Testis (tissue), 3 donors: Measurements from ENCODE around the gene KIF26B. TPM values are rescaled to one million over a fixed set of nuclear protein-coding genes. Genes with fewer than 3 reads are reported as not detected.

ENCODE experiments used
- DNase-seq: peaks from one replicate; pipeline ENCODE4 v3.0.0-alpha.2; 2019
- H3K27ac ChIP-seq, 2 donors: fragments of 200-600 bp; sonication (generic); one replicate each; pipeline ENCODE4 v1.5.1; 2019
- H3K27me3 ChIP-seq: fragments of 200-600 bp; sonication (generic); one replicate; pipeline ENCODE4 v1.5.1; 2019
- H3K36me3 ChIP-seq: fragments of 200-600 bp; sonication (generic); one replicate; pipeline ENCODE4 v1.5.1; 2017; ENCODE audit warnings: low read depth; ENCODE audit errors: missing control alignments
- H3K4me1 ChIP-seq: fragments of 200-600 bp; sonication (generic); one replicate; pipeline ENCODE4 v1.5.1; 2019
- H3K4me3 ChIP-seq, 2 donors: fragments of 200-600 bp; sonication (generic); one replicate each; pipeline ENCODE4 v1.5.1; 2017 to 2019
- H3K9me3 ChIP-seq: fragments of 200-600 bp; sonication (generic); one replicate; pipeline ENCODE4 v1.5.1; 2017
- CTCF ChIP-seq, 3 experiments: fragments of 450-650 bp in 2 of 3; fragments of 200-600 bp in 1 of 3; sonication (generic) in 1 of 3; IDR thresholded peaks; one replicate each; pipeline ENCODE4 v1.5.1; 2016 to 2019; ENCODE audit warnings: antibody characterized with exemption in 3 of 3, mild to moderate bottlenecking in 2 of 3, moderate library complexity in 1 of 3
- POLR2A ChIP-seq: fragments of 450-650 bp; IDR thresholded peaks from one replicate; pipeline ENCODE4 v1.6.1; 2017; ENCODE audit warnings: antibody characterized with exemption, mild to moderate bottlenecking, moderate library complexity
- WGBS, 2 donors: methylation state at CpG; one replicate each; pipeline ENCODE4 v1.1.5; 2018; 5-methylcytosine and 5-hydroxymethylcytosine counted together
- intact Hi-C: fragments of 100-400 bp; cut with DNase I; formaldehyde crosslinking; loops from one replicate; pipeline ENCODE4 v1.15.1; 2023; ENCODE audit warnings: low total_unique reads
- polyA plus RNA-seq: library from polyadenylated mRNA; stranded (reverse); fragments of 350-450 nt; fragmentation: Illumina TruSeq; extraction: RNeasy Lipid Tissue Mini Kit (QIAGEN cat#74804); gene quantifications from one replicate; pipeline ENCODE4 v1.2.3, GENCODE V29; 2014; ENCODE audit warnings: low read depth, low replicate concordance; ENCODE audit not compliant: insufficient read depth
- total RNA-seq, 2 donors: library from RNA; depleted of rRNA; stranded (reverse); fragments of >200 nt; gene quantifications; one replicate each; pipeline ENCODE4 v1.2.3, GENCODE V29; 2016

KIF26B gene
- total and polyA plus RNA-seq, 3 donors from 2014 or later, result 3.0 to 4.8 (median 3.1) TPM

DNA sequence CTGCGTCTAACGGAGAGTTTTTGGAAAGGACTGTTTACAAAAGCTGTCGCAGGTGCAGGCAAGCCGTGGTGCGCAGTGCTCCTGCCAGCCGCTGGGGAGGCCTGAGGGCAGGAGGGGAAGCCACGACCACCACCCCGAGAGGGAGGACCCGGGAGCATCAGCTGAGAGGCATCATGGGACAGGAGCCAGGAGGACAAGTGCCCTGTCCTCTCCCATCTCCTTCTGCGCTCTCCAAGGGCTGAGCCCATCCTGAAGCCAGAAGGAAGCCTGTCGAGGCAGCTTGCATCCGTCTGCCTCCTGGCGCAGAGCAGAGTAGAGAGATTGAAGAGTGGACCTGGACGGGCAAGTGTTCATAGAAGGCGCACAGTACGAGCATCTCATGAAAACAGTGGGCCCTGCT, 310.9 kb downstream of the KIF26B start:
- no peak overlapping the region for H3K4me3 ChIP-seq
- H3K9me3 ChIP-seq, result no peaks in the 10 kb centered on the region
- 48% methylated on average over 16 of the region's 16 CpGs for WGBS, 2 donors
- H3K36me3 ChIP-seq, result no peaks in the 10 kb centered on the region
- no peaks in the 10 kb centered on the region for H3K4me1 ChIP-seq
- intact Hi-C loops, result no loop called here
- TF ChIP-seq POLR2A (no peak), CTCF (IDR thresholded peaks at IDR 0.05) (no peak)
- no peak for DNase-seq
- H3K27ac ChIP-seq, result no peak overlapping the region
- no peaks in the 10 kb centered on the region for H3K27me3 ChIP-seq

DNA sequence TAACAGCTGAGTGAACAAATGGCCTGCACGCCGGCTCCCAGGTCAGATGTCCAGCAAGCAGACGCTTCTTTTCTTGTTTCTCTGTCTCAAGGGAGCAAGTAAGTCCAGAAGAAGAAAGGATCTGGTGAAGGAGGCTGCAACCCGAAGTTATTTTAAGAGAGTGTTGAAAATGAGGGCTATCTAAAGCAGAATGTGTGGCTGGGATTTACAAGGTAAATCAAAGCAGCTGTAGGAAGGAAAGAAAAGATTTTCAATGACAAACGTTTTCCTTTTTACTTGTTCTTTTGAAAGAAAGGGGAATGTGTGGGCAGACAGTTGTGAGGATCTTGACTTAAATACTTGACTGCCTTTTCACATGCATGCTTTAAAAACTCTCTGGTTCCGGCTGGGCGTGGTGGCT, 311.5 kb downstream of the KIF26B start:
- Histone ChIP-seq H3K27me3 (no peaks in the 10 kb centered on the region), H3K4me1 (no peaks in the 10 kb centered on the region), H3K27ac (no peak overlapping the region), H3K36me3 (no peaks in the 10 kb centered on the region), H3K9me3 (no peaks in the 10 kb centered on the region), H3K4me3 (no peak overlapping the region)
- 38 to 39% methylated on average over 7 of the region's 7 CpGs for WGBS, 2 donors
- DNase-seq, result no peak
- TF ChIP-seq POLR2A (no peak), CTCF (IDR thresholded peaks at IDR 0.05) (no peak)
- intact Hi-C loops, result no loop called here

- WGBS, 2 donors, result 88 to 95% methylated on average over 1 of the region's 1 CpG
- Histone ChIP-seq H3K27me3 (no peaks in the 10 kb centered on the region), H3K4me3 (no peak overlapping the region), H3K4me1 (no peaks in the 10 kb centered on the region), H3K27ac (no peak overlapping the region), H3K9me3 (no peaks in the 10 kb centered on the region), H3K36me3 (no peaks in the 10 kb centered on the region)
- intact Hi-C loops, result no loop called here
- TF ChIP-seq CTCF (IDR thresholded peaks at IDR 0.05) (no peak), POLR2A (no peak)
- DNase-seq, result no peak
Measured at GRCh38 chr1:245467804-245468203, 313.0 kb downstream of the KIF26B start.

DNA sequence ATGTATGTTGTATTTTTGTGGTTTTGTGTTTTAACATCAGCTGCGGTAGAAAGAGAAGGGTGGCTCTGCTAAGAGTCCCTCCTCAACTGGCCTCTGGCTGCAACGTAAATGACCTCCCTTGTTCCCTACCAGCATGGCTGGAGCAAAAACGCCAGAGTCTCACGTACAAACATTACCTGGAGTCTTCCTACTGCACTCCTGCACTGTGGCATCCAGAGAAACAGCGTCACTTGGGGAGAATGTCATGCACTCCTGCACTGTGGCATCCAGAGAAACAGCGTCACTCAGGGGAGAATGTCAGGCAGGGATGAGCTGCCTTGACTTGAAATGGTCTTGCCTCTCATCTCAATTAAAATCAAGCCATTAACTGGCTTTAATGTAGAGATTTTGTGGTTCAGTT, 314.2 kb downstream of the KIF26B start:
- no peak for TF ChIP-seq CTCF (IDR thresholded peaks at IDR 0.05)
- no peak for TF ChIP-seq POLR2A
- intact Hi-C loops, result no loop called here
- H3K36me3 ChIP-seq, result no peaks in the 10 kb centered on the region
- H3K9me3 ChIP-seq, result no peaks in the 10 kb centered on the region
- H3K4me3 ChIP-seq, result no peak overlapping the region
- 74 to 88% methylated on average over 6 of the region's 6 CpGs for WGBS, 2 donors
- no peak for DNase-seq
- no peak overlapping the region for H3K27ac ChIP-seq
- no peaks in the 10 kb centered on the region for H3K27me3 ChIP-seq
- H3K4me1 ChIP-seq, result no peaks in the 10 kb centered on the region

DNA sequence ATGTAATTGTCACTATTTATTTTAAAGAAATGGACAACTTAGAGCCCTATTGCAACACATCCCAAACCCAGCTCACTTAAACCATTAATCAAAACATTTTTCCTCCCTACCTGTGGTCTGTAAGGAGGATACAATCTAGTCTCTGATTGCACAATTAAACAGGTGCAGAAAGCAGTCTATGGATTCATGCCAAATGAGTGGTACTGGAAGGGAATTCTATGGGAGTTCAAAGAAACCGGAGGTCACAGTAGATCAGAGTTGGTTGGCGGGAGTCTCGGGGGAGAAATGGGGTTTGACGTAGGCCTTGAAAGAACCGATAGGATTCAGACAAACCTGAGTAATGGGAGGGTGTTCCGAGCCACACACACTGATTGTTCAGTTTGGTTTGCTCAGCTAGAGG, 314.9 kb downstream of the KIF26B start:
- no peak overlapping the region for H3K27ac ChIP-seq
- H3K36me3 ChIP-seq, result no peaks in the 10 kb centered on the region
- no peak for TF ChIP-seq CTCF (IDR thresholded peaks at IDR 0.05)
- TF ChIP-seq POLR2A, result no peak
- intact Hi-C loops, result no loop called here
- no peaks in the 10 kb centered on the region for H3K27me3 ChIP-seq
- H3K4me3 ChIP-seq, result no peak overlapping the region
- no peaks in the 10 kb centered on the region for H3K4me1 ChIP-seq
- no peak for DNase-seq
- WGBS, 2 donors, result 67 to 85% methylated on average over 6 of the region's 6 CpGs
- H3K9me3 ChIP-seq, result no peaks in the 10 kb centered on the region
